SU-DHL-6 (cell line): ENCODE results near the gene ME2.
A peak's percentile ranks its signal among the peaks of the same experiment; 100 is the strongest.

Experiments
- H2AFZ ChIP-seq: fragments of 200-600 bp; sonication (generic); 2 replicates; pipeline ENCODE4 v1.6.1; 2014; ENCODE audit warnings: low read depth, mild to moderate bottlenecking, moderate library complexity, mixed read lengths, antibody characterized with exemption, low read length; ENCODE audit not compliant: severe bottlenecking
- H3F3A ChIP-seq: fragments of 200-600 bp; shearing (Covaris generic); 2 replicates; pipeline ENCODE4 v1.6.0; 2016; ENCODE audit warnings: antibody characterized with exemption, mild to moderate bottlenecking; ENCODE audit not compliant: insufficient read depth
- H3K27ac ChIP-seq: fragments of 200-600 bp; sonication (generic); 2 replicates; pipeline ENCODE4 v1.5.1; 2016; ENCODE audit warnings: low read depth, mild to moderate bottlenecking, low read length, moderate library complexity, mixed read lengths
- H3K27me3 ChIP-seq: fragments of 200-600 bp; sonication (generic), shearing (Covaris generic); 2 replicates; pipeline ENCODE4 v1.6.0; 2014; ENCODE audit warnings: mild to moderate bottlenecking, low read length
- H3K36me3 ChIP-seq: fragments of 200-600 bp; sonication (generic); 2 replicates; pipeline ENCODE4 v1.6.1; 2014; ENCODE audit warnings: mild to moderate bottlenecking, low read length, mixed read lengths
- H3K4me2 ChIP-seq: fragments of 300-600, 200-600 bp; shearing (Covaris generic), sonication (generic); 2 replicates; pipeline ENCODE4 v1.6.0; 2014; ENCODE audit warnings: low read length, low read depth, mild to moderate bottlenecking; ENCODE audit not compliant: poor library complexity, severe bottlenecking
- H3K4me3 ChIP-seq: fragments of 200-600 bp; sonication (generic); 2 replicates; pipeline ENCODE4 v1.5.1; 2014; ENCODE audit warnings: antibody characterized with exemption, low read length, mild to moderate bottlenecking, mixed read lengths; ENCODE audit not compliant: insufficient read depth, poor library complexity, severe bottlenecking
- H3K79me2 ChIP-seq: fragments of 200-600 bp; sonication (generic); 2 replicates; pipeline ENCODE4 v1.6.1; 2014; ENCODE audit warnings: mild to moderate bottlenecking, low read length, moderate library complexity; ENCODE audit not compliant: insufficient read depth
- H3K9ac ChIP-seq: fragments of 200-600 bp; sonication (generic); 2 replicates; pipeline ENCODE4 v1.7.0; 2014; ENCODE audit warnings: mild to moderate bottlenecking, low read length
- H3K9me2 ChIP-seq: fragments of 200-600 bp; sonication (generic); replicated peaks from 2 replicates; pipeline ENCODE4 v1.6.1; 2014; ENCODE audit warnings: low read length; ENCODE audit not compliant: insufficient read depth
- H3K9me3 ChIP-seq: fragments of 200-600 bp; sonication (generic); 2 replicates; pipeline ENCODE4 v1.6.1; 2014; ENCODE audit warnings: low read length, mixed read lengths; ENCODE audit not compliant: insufficient read depth
- H4K20me1 ChIP-seq: fragments of 200-600 bp; sonication (generic); 2 replicates; pipeline ENCODE4 v1.6.1; 2014; ENCODE audit warnings: low read depth, mild to moderate bottlenecking, antibody characterized with exemption, low read length, moderate library complexity, mixed read lengths
- EZH2phosphoT487 ChIP-seq: fragments of 200-600 bp; sonication (generic), shearing (Covaris generic); conservative IDR thresholded peaks from 2 replicates; pipeline ENCODE4 v1.6.1; 2018; ENCODE audit warnings: mild to moderate bottlenecking, antibody characterized with exemption, low read length, moderate library complexity, mixed read lengths
- TF ChIP-seq, protein P1 (sequence below): fragments of 200-600 bp; sonication (generic); IDR thresholded peaks from one replicate; pipeline ENCODE4 v1.5.1; 2017; ENCODE audit warnings: antibody characterized with exemption, mild to moderate bottlenecking, low read length, moderate library complexity; ENCODE audit not compliant: insufficient read depth, poor library complexity, severe bottlenecking

The ME2 gene

DNA sequence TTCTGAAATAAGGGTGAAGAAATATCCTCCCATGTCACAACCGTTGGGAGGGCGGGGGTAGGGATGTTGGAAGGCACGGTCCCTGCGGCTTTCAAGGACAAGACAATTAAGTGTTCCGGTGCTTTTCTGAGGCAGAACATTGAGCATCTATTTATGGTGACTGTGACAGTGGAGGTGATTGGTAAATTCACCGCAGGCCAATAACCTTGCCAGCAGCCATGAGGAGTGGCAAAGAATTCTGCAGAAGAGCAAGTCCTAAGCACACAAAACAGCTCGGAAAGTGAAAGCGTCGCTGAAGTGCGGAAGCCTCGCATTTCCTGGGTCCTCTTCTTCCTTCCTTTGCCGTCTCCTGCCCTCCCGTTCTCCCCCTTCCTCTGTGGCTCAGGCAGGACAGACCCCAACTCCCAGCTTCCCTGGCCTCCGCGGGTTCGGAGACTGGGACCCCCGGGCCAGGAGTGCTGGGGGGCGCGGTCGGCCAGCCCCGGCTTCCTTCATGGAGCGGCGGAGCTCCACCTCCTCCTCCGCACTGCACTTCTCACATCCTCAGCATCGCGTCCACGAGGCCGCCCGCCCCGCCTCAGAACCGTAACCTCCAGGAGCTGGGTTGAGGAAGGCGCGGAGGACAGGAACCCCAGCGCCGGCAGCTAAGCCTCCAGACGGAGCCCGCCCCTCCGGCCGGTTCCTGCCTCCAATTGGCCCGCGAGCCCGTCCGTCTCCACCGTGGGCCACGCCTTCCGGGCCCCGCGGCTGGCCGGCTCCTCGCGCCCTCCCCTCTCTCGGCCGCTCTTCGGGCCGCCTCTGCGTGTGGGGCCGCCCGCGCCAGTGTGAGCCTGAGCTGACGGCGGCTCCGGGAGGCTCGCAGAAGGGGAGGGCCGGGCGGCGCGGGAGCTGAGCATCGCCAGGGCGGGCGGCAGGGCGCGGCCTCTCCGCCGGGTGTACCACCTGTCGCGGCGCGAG lies at the start of gene ME2:
TSS of gene ME2 (plus strand) at position 774 of the 957 bp plus-strand sequence. CDS start 16,703 bp downstream, outside the sequence.
- no peaks in the 10 kb centered on the region for H3K9me3 ChIP-seq
- no peaks in the 10 kb centered on the region; the same call in 1 of the 2 replicates for H3K36me3 ChIP-seq
- peaks cover 5% of the 10 kb centered on the region; the same call in 1 of the 2 replicates for H4K20me1 ChIP-seq
- H3K27ac ChIP-seq, result peak within 1 kb of the TSS; percentile 76
- peak within 1 kb of the TSS; percentile 76 for H3K9ac ChIP-seq
- H3F3A ChIP-seq, result peaks cover 19% of the 10 kb centered on the region
- no peaks in the 10 kb centered on the region for H3K9me2 ChIP-seq
- H3K79me2 ChIP-seq, result peaks cover 43% of the 10 kb centered on the region
- peak within 1 kb of the TSS; percentile 94 for H3K4me3 ChIP-seq
- peak within 1 kb of the TSS; percentile 83 for H3K4me2 ChIP-seq
- TF ChIP-seq EZH2phosphoT487, result no peak
- TF ChIP-seq, protein P1, sequence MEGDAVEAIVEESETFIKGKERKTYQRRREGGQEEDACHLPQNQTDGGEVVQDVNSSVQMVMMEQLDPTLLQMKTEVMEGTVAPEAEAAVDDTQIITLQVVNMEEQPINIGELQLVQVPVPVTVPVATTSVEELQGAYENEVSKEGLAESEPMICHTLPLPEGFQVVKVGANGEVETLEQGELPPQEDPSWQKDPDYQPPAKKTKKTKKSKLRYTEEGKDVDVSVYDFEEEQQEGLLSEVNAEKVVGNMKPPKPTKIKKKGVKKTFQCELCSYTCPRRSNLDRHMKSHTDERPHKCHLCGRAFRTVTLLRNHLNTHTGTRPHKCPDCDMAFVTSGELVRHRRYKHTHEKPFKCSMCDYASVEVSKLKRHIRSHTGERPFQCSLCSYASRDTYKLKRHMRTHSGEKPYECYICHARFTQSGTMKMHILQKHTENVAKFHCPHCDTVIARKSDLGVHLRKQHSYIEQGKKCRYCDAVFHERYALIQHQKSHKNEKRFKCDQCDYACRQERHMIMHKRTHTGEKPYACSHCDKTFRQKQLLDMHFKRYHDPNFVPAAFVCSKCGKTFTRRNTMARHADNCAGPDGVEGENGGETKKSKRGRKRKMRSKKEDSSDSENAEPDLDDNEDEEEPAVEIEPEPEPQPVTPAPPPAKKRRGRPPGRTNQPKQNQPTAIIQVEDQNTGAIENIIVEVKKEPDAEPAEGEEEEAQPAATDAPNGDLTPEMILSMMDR, result no peak
- H2AFZ ChIP-seq, result peak within 1 kb of the TSS; percentile 79
- no peaks in the 10 kb centered on the region for H3K27me3 ChIP-seq

DNA sequence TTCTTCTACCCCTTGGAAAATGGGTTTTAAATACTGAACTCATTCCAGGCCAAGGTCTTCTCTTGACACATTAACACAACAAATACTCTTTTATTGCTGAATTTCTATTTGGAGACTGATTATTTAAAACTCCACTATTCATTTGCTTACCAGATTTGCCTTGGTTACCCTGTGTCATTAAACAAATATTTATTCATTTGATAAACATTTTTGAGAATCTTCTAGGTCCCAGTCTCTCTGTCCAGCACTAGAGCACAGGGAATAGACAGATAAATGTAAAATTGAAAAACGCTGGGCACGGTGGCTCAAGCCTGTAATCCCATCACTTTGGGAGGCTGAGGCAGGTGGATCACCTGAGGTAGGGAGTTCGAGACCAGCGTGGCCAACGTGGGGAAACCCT lies 49.3 kb upstream of the ME2 start:
- H3K9me2 ChIP-seq, result no peaks in the 10 kb centered on the region
- H4K20me1 ChIP-seq, result no peaks in the 10 kb centered on the region
- H3K36me3 ChIP-seq, result no peaks in the 10 kb centered on the region
- H3K27me3 ChIP-seq, result no peaks in the 10 kb centered on the region
- no peak overlapping the region for H3K9ac ChIP-seq
- no peaks in the 10 kb centered on the region for H3F3A ChIP-seq
- no peaks in the 10 kb centered on the region for H3K79me2 ChIP-seq
- H3K4me2 ChIP-seq, result no peak overlapping the region
- no peak for TF ChIP-seq EZH2phosphoT487
- TF ChIP-seq, protein P1, result no peak
- H2AFZ ChIP-seq, result no peak overlapping the region
- H3K4me3 ChIP-seq, result no peak overlapping the region
- H3K9me3 ChIP-seq, result no peaks in the 10 kb centered on the region
- no peak overlapping the region for H3K27ac ChIP-seq

DNA sequence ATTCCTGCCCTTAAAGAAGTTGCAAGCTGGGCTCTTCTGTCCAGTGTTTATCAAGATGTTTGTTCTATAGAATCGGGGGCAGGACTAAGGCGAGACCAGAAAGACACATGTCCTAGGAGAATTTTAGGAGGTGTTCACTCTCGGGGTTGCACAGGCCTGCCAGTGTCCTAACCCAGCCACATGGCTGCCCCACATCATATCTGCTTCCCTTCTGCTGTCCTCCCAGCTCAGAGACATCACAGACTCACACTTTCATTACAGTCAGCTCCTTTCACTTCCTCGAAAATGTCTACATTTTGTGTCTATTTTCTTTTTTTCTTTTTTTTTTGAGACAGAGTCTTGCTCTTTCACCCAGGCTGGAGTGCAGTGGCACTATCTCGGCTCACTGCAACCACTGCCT lies 48.4 kb upstream of the ME2 start:
- Histone ChIP-seq H3K36me3 (no peaks in the 10 kb centered on the region), H2AFZ (no peak overlapping the region), H3K79me2 (no peaks in the 10 kb centered on the region), H3K9ac (no peak overlapping the region), H3K4me2 (no peak overlapping the region), H3K9me3 (no peaks in the 10 kb centered on the region), H3F3A (no peaks in the 10 kb centered on the region), H4K20me1 (no peaks in the 10 kb centered on the region), H3K4me3 (no peak overlapping the region), H3K27ac (no peak overlapping the region), H3K27me3 (no peaks in the 10 kb centered on the region), H3K9me2 (no peaks in the 10 kb centered on the region)
- no peak for TF ChIP-seq EZH2phosphoT487
- TF ChIP-seq, protein P1, result no peak
